ENCODE results near the gene PHF2.

PHF2 gene

DNA sequence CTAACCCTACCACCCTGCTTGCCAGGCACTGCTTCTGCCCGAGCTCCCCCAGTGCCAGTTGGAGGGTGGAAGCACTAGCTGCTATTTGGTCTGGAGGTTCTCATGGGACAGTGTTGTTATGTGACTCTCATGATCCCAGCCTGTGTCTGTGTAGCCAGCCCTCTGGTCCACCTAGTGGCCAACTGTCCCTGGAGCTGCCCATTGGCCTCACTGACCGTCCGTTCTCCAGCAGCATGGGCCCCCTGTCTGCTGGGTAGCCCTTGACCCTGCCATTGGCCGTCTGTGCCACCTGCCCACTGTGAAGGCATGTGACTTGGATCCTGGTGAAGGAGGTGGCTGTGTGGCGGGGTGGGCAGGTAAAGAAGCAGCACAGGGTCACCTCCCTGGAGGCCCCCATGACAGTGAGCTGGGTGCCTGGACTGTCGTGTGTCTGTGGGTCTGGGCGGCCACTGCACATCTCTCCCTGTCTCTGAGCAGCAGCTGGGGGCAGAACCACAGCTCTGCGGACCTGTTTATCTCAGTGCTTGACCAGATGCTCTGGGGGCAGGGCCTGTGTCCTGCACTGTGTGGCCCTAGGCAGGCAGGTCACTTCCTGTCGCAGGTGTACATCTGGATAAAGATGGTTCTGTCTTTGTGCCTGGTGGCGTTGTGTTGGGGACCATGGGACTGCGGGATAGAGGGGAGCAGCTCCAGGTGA is 11.4 kb downstream of the PHF2 start:
- no peak for DNase-seq

- DNase-seq: no peak
These were observed 12.5 kb downstream of the PHF2 start for GRCh38 chr9:93588641-93589609.

DNA sequence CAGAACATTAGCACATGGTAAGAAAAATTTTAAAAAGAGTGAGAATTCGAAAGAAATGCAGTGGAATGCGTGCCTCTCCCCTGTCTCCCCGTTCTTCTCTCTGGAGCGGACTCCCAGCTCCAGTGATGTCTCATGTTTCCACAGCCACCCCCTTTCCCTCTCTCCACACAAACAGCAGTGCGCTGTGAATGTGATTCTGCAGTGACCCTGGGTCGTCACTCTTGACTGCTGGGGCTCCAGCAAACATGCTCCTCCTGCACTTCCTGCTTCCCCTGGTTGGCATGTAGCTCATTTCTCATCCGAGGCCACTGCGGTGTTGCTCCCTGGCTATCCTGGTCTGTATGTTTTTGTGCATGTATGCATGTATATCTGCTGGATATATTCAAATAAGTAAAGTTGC is 13.3 kb downstream of the PHF2 start:
- no peak for DNase-seq

DNA sequence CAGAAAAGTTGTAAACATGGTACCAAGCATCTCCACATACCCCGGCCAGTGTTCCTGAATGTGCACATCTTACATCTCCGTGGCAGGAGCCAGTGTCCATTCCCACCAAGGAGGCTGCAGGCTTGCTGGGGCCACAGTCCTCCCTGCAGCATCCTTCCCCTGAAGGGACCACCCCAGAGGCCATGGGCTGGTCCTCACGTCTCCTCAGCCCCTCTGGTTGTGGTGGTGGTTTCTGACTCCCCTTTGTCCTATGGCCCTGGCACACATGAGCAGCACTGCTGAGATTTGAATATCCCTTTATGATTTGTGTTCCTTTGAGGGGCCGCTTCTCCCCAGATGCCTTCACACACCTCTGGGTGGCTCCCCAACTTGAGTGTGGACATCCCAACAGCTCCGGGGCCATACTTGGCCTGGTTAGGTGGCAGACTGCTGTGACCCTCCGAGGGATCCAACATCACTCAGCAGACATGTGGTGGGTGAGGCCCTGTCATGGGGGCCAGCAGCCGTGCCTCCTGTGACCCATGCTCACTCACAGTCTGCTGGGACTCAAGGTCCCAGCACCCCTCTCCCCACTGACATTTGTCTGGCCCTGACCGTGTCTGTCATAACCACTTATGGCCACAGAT is 14.3 kb downstream of the PHF2 start:
- no peak for DNase-seq

GRCh38 chr9:93591301-93592007 is 15.1 kb downstream of the PHF2 start:
- no peak for DNase-seq

- no peak for DNase-seq
These were observed 15.7 kb downstream of the PHF2 start for GRCh38 chr9:93592008-93592642.

- DNase-seq: no peak
These were observed 16.2 kb downstream of the PHF2 start for GRCh38 chr9:93592643-93593021.

GRCh38 chr9:93593144-93593658 is 16.8 kb downstream of the PHF2 start:
- no peak for DNase-seq

- DNase-seq: no peak
These were observed 17.8 kb downstream of the PHF2 start for GRCh38 chr9:93594041-93594756.

- no peak for DNase-seq
These were observed 19.1 kb downstream of the PHF2 start for GRCh38 chr9:93595461-93595860.

GRCh38 chr9:93595861-93596365 is 19.5 kb downstream of the PHF2 start:
- no peak for DNase-seq

GRCh38 chr9:93596399-93596798 is 20.0 kb downstream of the PHF2 start:
- no peak for DNase-seq

- DNase-seq: no peak
These were observed 20.8 kb downstream of the PHF2 start for GRCh38 chr9:93597142-93597706.

- DNase-seq: no peak
These were observed 21.7 kb downstream of the PHF2 start for GRCh38 chr9:93597871-93598646.

GRCh38 chr9:93598647-93599241 is 22.4 kb downstream of the PHF2 start:
- DNase-seq: peak in 3 of 6 experiments; percentile 18 to 53 (median 24)

- DNase-seq: no peak
These were observed 23.4 kb downstream of the PHF2 start for GRCh38 chr9:93599571-93600403.

- DNase-seq: peak in 2 of 6 experiments; percentile 15 to 25
These were observed 24.1 kb downstream of the PHF2 start for GRCh38 chr9:93600504-93600903.

DNA sequence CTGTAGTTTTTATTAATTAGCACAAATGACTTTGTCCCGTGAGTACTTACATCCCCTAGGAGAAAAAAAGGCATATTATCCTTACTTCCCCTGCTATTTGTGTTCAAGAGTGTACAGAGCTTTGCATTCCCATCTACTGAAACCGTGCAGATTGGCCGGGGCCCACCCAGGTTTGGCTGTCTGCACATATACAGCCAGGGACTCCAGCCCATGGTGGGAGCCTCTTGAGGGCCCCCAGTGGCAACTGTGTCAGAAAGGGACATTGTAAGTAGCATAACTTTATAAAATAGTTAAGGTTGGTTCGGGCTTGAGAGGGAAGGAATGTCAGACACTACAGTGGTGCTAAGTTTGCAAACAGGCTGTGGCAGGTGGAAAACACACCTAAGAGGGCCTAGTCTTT is 24.7 kb downstream of the PHF2 start:
- no peak for DNase-seq

DNA sequence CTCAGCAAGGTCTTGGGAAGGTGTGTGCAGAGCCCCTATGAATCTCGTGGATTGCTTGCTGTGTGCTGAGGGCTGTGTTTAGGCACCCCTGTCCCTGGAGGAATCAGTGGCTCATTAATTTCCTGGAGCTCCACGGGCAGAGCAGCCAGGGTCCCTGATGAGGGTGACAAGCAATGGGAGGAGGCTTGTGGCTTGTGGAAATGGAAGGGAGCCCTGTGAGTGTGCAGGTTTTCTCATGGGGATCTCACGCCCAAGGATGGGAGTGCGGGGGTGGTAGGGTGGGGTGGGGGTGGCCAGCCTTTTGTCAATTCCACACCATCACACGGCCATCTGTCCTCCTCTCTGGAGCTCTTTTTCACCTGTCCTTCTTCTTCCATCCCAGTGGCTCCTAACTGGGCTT is 25.3 kb downstream of the PHF2 start:
- DNase-seq: no peak
